Measurements from ENCODE around the gene HBG2. TPM values are rescaled to one million over a fixed set of nuclear protein-coding genes. Genes with fewer than 3 reads are reported as not detected.

Gene HBG2
- total RNA-seq, 1 experiment from 2014 or later, result 8.7 TPM

GRCh38 chr11:5228124-5228523 lies 26.5 kb downstream of the HBG2 start:
- CTCF ChIA-PET, result no interaction called here
- peaks cover 3% of the 10 kb centered on the region; the same call in 1 of the 2 replicates for H3K4me1 Mint-ChIP-seq

GRCh38 chr11:5227681-5228080 lies 26.9 kb downstream of the HBG2 start:
- CTCF ChIA-PET, result no interaction called here
- Mint-ChIP-seq H3K36me3 (no peaks in the 10 kb centered on the region), H3K9me3 (no peaks in the 10 kb centered on the region), H3K27me3 (ENCODE audit: low read depth) (no peaks in the 10 kb centered on the region), H3K27ac (no peak overlapping the region), H3K4me3 (no peak overlapping the region), H3K4me1 (peaks cover 3% of the 10 kb centered on the region; the same call in 1 of the 2 replicates)
- ATAC-seq (no peak), DNase-seq (ENCODE audit: low spot score) (no peak)
- POLR2A ChIA-PET, result no interaction called here
- TF ChIP-seq, protein P1, sequence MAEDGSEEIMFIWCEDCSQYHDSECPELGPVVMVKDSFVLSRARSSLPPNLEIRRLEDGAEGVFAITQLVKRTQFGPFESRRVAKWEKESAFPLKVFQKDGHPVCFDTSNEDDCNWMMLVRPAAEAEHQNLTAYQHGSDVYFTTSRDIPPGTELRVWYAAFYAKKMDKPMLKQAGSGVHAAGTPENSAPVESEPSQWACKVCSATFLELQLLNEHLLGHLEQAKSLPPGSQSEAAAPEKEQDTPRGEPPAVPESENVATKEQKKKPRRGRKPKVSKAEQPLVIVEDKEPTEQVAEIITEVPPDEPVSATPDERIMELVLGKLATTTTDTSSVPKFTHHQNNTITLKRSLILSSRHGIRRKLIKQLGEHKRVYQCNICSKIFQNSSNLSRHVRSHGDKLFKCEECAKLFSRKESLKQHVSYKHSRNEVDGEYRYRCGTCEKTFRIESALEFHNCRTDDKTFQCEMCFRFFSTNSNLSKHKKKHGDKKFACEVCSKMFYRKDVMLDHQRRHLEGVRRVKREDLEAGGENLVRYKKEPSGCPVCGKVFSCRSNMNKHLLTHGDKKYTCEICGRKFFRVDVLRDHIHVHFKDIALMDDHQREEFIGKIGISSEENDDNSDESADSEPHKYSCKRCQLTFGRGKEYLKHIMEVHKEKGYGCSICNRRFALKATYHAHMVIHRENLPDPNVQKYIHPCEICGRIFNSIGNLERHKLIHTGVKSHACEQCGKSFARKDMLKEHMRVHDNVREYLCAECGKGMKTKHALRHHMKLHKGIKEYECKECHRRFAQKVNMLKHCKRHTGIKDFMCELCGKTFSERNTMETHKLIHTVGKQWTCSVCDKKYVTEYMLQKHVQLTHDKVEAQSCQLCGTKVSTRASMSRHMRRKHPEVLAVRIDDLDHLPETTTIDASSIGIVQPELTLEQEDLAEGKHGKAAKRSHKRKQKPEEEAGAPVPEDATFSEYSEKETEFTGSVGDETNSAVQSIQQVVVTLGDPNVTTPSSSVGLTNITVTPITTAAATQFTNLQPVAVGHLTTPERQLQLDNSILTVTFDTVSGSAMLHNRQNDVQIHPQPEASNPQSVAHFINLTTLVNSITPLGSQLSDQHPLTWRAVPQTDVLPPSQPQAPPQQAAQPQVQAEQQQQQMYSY (CRISPR knock-in tag; IDR thresholded peaks at IDR 0.05), result no peak
- no peak for TF ChIP-seq GTF2I (CRISPR knock-in tag; conservative IDR thresholded peaks at IDR 0.05)
- no peak for TF ChIP-seq ZNF396 (CRISPR knock-in tag; IDR thresholded peaks at IDR 0.05; ENCODE audit: borderline replicate concordance)
- TF ChIP-seq, protein P2, sequence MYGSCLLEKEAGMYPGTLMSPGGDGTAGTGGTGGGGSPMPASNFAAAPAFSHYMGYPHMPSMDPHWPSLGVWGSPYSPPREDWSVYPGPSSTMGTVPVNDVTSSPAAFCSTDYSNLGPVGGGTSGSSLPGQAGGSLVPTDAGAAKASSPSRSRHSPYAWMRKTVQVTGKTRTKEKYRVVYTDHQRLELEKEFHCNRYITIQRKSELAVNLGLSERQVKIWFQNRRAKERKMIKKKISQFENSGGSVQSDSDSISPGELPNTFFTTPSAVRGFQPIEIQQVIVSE (CRISPR knock-in tag; IDR thresholded peaks at IDR 0.05; ENCODE audit: borderline replicate concordance), result no peak
- no peak for TF ChIP-seq ELF4 (CRISPR knock-in tag; IDR thresholded peaks at IDR 0.05; ENCODE audit: low read depth)
- no peak for TF ChIP-seq SMAD3 (CRISPR knock-in tag; IDR thresholded peaks at IDR 0.05; ENCODE audit: borderline replicate concordance)
- TF ChIP-seq ZNF138 (CRISPR knock-in tag; conservative IDR thresholded peaks at IDR 0.05), result no peak
- TF ChIP-seq OVOL2 (CRISPR knock-in tag; IDR thresholded peaks at IDR 0.05; ENCODE audit: borderline replicate concordance), result no peak

More at GRCh38 chr11:5228124-5228523, 26.5 kb downstream of the HBG2 start:
- no peaks in the 10 kb centered on the region for H3K36me3 Mint-ChIP-seq
- ATAC-seq (no peak), DNase-seq (ENCODE audit: low spot score) (no peak)
- H3K27ac Mint-ChIP-seq, result no peak overlapping the region
- TF ChIP-seq, protein P3, sequence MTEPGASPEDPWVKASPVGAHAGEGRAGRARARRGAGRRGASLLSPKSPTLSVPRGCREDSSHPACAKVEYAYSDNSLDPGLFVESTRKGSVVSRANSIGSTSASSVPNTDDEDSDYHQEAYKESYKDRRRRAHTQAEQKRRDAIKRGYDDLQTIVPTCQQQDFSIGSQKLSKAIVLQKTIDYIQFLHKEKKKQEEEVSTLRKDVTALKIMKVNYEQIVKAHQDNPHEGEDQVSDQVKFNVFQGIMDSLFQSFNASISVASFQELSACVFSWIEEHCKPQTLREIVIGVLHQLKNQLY (CRISPR knock-in tag; IDR thresholded peaks at IDR 0.05), result no peak
- no peak for TF ChIP-seq SOX15 (CRISPR knock-in tag; IDR thresholded peaks at IDR 0.05)
- TF ChIP-seq, protein P4, sequence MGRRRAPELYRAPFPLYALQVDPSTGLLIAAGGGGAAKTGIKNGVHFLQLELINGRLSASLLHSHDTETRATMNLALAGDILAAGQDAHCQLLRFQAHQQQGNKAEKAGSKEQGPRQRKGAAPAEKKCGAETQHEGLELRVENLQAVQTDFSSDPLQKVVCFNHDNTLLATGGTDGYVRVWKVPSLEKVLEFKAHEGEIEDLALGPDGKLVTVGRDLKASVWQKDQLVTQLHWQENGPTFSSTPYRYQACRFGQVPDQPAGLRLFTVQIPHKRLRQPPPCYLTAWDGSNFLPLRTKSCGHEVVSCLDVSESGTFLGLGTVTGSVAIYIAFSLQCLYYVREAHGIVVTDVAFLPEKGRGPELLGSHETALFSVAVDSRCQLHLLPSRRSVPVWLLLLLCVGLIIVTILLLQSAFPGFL (CRISPR knock-in tag; IDR thresholded peaks at IDR 0.05; ENCODE audit: borderline replicate concordance), result no peak
- no peak for TF ChIP-seq FOXP1 (CRISPR knock-in tag; IDR thresholded peaks at IDR 0.05; ENCODE audit: borderline replicate concordance)
- no peak for TF ChIP-seq TEAD4 (CRISPR knock-in tag; IDR thresholded peaks at IDR 0.05)
- TF ChIP-seq ZNF138 (CRISPR knock-in tag; conservative IDR thresholded peaks at IDR 0.05), result no peak
- TF ChIP-seq MYBL2 (CRISPR knock-in tag; IDR thresholded peaks at IDR 0.05), result no peak
- no peak for TF ChIP-seq PRRX2 (CRISPR knock-in tag; IDR thresholded peaks at IDR 0.05)
- TF ChIP-seq EMX1 (CRISPR knock-in tag; IDR thresholded peaks at IDR 0.05), result no peak
- TF ChIP-seq, protein P5, sequence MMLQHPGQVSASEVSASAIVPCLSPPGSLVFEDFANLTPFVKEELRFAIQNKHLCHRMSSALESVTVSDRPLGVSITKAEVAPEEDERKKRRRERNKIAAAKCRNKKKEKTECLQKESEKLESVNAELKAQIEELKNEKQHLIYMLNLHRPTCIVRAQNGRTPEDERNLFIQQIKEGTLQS (CRISPR knock-in tag; conservative IDR thresholded peaks at IDR 0.05), result no peak
- no peak for TF ChIP-seq NFE2L1 (CRISPR knock-in tag; IDR thresholded peaks at IDR 0.05)
- TF ChIP-seq, protein P2 (CRISPR knock-in tag; IDR thresholded peaks at IDR 0.05; ENCODE audit: borderline replicate concordance), result no peak
- no peak for TF ChIP-seq ZBTB43 (CRISPR knock-in tag; IDR thresholded peaks at IDR 0.05)
- TF ChIP-seq FOXJ3 (CRISPR knock-in tag; IDR thresholded peaks at IDR 0.05; ENCODE audit: borderline replicate concordance), result no peak
- POLR2A ChIA-PET, result no interaction called here
- no peaks in the 10 kb centered on the region for H3K27me3 Mint-ChIP-seq (ENCODE audit: low read depth)
- H3K4me3 Mint-ChIP-seq, result no peak overlapping the region
- no peaks in the 10 kb centered on the region for H3K9me3 Mint-ChIP-seq
